K562 (cell line): ENCODE data around the gene BCAR3.

Experiments
- EZH2 ChIP-seq: IDR thresholded peaks from 2 replicates; pipeline ENCODE4 v1.6.1; 2012; ENCODE audit warnings: low read depth, mild to moderate bottlenecking, inconsistent platforms, low read length, borderline replicate concordance
- NR2C2 ChIP-seq, 2 experiments: fragments of 200-800 bp in 1 of 2; sonication (Bioruptor generic) in 1 of 2; sonication (generic) in 1 of 2; formaldehyde crosslinking in 1 of 2; IDR thresholded peaks; 2 replicates each; pipeline versions ENCODE4 v1.6.1 to v1.8.0; 2016 to 2022; ENCODE audit warnings: mild to moderate bottlenecking in 1 of 2, missing compliant biosample characterization in 1 of 2, missing genetic modification characterization in 1 of 2, missing genetic modification reagents in 1 of 2
- SP1 ChIP-seq: sonication (generic); formaldehyde crosslinking; IDR thresholded peaks from 2 replicates; pipeline ENCODE4 v1.8.1; 2022; ENCODE audit warnings: mild to moderate bottlenecking, missing genetic modification reagents

DNA sequence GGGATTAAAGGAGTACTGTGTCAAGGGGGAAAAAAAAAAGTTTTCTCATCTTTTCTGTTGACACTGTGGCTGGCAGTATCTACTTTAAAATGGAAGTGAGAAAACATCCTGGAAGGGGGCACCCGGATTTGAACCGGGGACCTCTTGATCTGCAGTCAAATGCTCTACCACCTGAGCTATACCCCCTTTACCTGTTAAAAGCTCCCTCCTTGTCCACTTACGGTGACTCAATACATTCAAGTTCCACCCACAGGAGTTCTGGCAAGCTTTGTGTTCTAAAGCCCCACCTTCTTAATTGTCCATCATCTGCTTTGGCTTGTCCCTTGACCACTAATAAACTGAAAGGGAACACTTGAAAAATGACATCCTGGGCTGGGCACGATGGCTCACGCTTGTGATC lies 165.5 kb downstream of the BCAR3 start:
- TF ChIP-seq EZH2 (no peak), NR2C2 (CRISPR knock-in tag; IDR thresholded peaks at IDR 0.05) (no peak), NR2C2 (tag; IDR thresholded peaks at IDR 0.05) (no peak), SP1 (no peak)
